ENCODE measurements around the gene RBMS3. TPM values are rescaled to one million over a fixed set of nuclear protein-coding genes. Genes with fewer than 3 reads are reported as not detected.

The RBMS3 gene
- total RNA-seq, 2 donors from 2014 or later: 31.7 to 45.1 TPM

GRCh38 chr3:29561651-29562149 lies 280.8 kb downstream of the RBMS3 start:
- no peak for TF ChIP-seq CTCF (IDR thresholded peaks at IDR 0.05)
- Histone ChIP-seq H3K4me3 (no peak overlapping the region), H3K9me3 (no peaks in the 10 kb centered on the region), H3K36me3 (no peaks in the 10 kb centered on the region), H3K4me1 (replicated peaks) (no peaks in the 10 kb centered on the region), H3K27ac (no peak overlapping the region), H3K27me3 (replicated peaks; ENCODE audit: insufficient read depth) (no peaks in the 10 kb centered on the region)
- intact Hi-C loops (cut with DNase I): no loop called here
- 90% methylated on average over 4 of the region's 4 CpGs for WGBS
- DNase-seq (ENCODE audit: low spot score): no peak

- Histone ChIP-seq H3K4me3 (no peak overlapping the region), H3K9me3 (no peaks in the 10 kb centered on the region), H3K27ac (no peak overlapping the region), H3K36me3 (no peaks in the 10 kb centered on the region), H3K27me3 (replicated peaks; ENCODE audit: insufficient read depth) (no peaks in the 10 kb centered on the region), H3K4me1 (replicated peaks) (no peaks in the 10 kb centered on the region)
- TF ChIP-seq POLR2A (IDR thresholded peaks at IDR 0.05) (no peak), POLR2AphosphoS5 (IDR thresholded peaks at IDR 0.05) (no peak), CTCF (IDR thresholded peaks at IDR 0.05) (no peak)
- DNase-seq (ENCODE audit: low spot score): no peak
- intact Hi-C loops (cut with DNase I): no loop called here
Observed at GRCh38 chr3:29565236-29565635, 284.4 kb downstream of the RBMS3 start.

GRCh38 chr3:29567501-29567900 lies 286.6 kb downstream of the RBMS3 start:
- 91% methylated on average over 4 of the region's 4 CpGs for WGBS
- Histone ChIP-seq H3K36me3 (no peaks in the 10 kb centered on the region), H3K27ac (no peak overlapping the region), H3K9me3 (no peaks in the 10 kb centered on the region), H3K4me1 (replicated peaks) (no peaks in the 10 kb centered on the region), H3K27me3 (replicated peaks; ENCODE audit: insufficient read depth) (no peaks in the 10 kb centered on the region), H3K4me3 (no peak overlapping the region)
- intact Hi-C loops (cut with DNase I): no loop called here
- no peak for DNase-seq (ENCODE audit: low spot score)
- TF ChIP-seq CTCF (IDR thresholded peaks at IDR 0.05) (no peak), POLR2A (IDR thresholded peaks at IDR 0.05) (no peak), POLR2AphosphoS5 (IDR thresholded peaks at IDR 0.05) (no peak)

- no peak for TF ChIP-seq CTCF (IDR thresholded peaks at IDR 0.05)
- no peak for TF ChIP-seq POLR2A (IDR thresholded peaks at IDR 0.05)
- TF ChIP-seq POLR2AphosphoS5 (IDR thresholded peaks at IDR 0.05): no peak
- Histone ChIP-seq H3K27me3 (replicated peaks; ENCODE audit: insufficient read depth) (no peaks in the 10 kb centered on the region), H3K9me3 (no peaks in the 10 kb centered on the region), H3K4me3 (no peak overlapping the region), H3K4me1 (replicated peaks) (no peaks in the 10 kb centered on the region), H3K36me3 (no peaks in the 10 kb centered on the region), H3K27ac (no peak overlapping the region)
- intact Hi-C loops (cut with DNase I): no loop called here
- WGBS: 50% methylated on average over 2 of the region's 2 CpGs
- no peak for DNase-seq (ENCODE audit: low spot score)
Observed at GRCh38 chr3:29568355-29568754, 287.5 kb downstream of the RBMS3 start.

- Histone ChIP-seq H3K4me1 (replicated peaks) (no peaks in the 10 kb centered on the region), H3K4me3 (no peak overlapping the region), H3K36me3 (no peaks in the 10 kb centered on the region), H3K27ac (no peak overlapping the region), H3K9me3 (no peaks in the 10 kb centered on the region), H3K27me3 (replicated peaks; ENCODE audit: insufficient read depth) (no peaks in the 10 kb centered on the region)
- TF ChIP-seq POLR2AphosphoS5 (IDR thresholded peaks at IDR 0.05): no peak
- no peak for TF ChIP-seq POLR2A (IDR thresholded peaks at IDR 0.05)
- TF ChIP-seq CTCF (IDR thresholded peaks at IDR 0.05): no peak
- 93% methylated on average over 1 of the region's 1 CpG for WGBS
- intact Hi-C loops (cut with DNase I): no loop called here
- DNase-seq (ENCODE audit: low spot score): no peak
Observed at GRCh38 chr3:29576181-29576580, 295.3 kb downstream of the RBMS3 start.
